ENCODE data around the gene HOXA5. TPM values are rescaled to one million over a fixed set of nuclear protein-coding genes. Genes with fewer than 3 reads are reported as not detected.

HOXA5 gene
- total RNA-seq, 3 donors from 2014 or later: 16.1 to 26.6 (median 23.8) TPM

DNA sequence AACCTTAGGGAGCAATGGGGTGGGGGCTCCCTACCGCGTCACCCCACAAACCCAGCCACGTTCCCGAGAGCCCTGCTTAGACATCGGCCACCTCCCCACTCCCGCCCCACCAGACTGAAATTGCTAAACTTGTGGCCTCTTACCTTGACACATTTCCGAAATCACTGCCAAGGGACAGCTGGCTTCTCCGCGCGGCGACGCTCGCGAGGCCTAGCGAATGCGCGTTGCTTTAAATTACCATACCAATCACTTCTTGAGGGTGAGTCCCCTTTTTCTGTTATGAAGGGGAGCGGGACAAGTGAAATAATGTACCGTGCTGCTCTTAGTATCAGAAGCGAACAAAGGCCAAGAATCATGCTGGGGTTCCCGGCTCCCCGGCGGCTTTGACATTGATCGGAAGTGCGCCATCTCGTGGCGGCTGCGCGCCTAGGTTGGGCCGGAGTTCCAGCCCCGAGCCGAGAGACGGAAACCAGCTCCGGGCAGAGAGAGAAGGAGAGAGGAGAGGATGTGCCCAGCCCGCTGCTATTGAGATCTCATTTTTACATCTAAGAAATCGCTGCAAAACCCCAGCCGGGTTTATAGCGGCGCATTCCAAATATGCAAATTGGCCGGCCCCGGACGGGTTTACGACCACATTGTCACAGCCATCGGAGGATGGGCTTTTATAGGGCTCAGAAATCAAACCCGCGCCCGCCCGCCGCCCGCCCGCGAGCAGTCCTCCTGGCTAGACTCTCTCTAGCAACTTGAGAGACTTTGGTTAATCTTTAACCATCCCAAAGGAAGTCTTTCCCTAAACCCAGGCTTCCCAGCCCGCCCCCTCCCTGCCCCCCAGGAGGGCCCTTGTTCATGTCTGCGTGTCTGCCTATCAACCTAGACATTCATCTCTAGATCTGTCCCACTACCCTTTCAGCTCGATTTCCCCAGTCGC is 36.3 kb upstream of the HOXA5 start:
- TF ChIP-seq, protein P1, sequence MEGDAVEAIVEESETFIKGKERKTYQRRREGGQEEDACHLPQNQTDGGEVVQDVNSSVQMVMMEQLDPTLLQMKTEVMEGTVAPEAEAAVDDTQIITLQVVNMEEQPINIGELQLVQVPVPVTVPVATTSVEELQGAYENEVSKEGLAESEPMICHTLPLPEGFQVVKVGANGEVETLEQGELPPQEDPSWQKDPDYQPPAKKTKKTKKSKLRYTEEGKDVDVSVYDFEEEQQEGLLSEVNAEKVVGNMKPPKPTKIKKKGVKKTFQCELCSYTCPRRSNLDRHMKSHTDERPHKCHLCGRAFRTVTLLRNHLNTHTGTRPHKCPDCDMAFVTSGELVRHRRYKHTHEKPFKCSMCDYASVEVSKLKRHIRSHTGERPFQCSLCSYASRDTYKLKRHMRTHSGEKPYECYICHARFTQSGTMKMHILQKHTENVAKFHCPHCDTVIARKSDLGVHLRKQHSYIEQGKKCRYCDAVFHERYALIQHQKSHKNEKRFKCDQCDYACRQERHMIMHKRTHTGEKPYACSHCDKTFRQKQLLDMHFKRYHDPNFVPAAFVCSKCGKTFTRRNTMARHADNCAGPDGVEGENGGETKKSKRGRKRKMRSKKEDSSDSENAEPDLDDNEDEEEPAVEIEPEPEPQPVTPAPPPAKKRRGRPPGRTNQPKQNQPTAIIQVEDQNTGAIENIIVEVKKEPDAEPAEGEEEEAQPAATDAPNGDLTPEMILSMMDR (IDR thresholded peaks at IDR 0.05): peak; percentile 74
- no peaks in the 10 kb centered on the region for H3K36me3 ChIP-seq (ENCODE audit: low read depth)
- peaks cover 23% of the 10 kb centered on the region for H3K4me1 ChIP-seq (ENCODE audit: low read depth)
- peak; percentile 87 to 92 (median 91) for DNase-seq
- H3K9me3 ChIP-seq: no peaks in the 10 kb centered on the region
- ATAC-seq: peak; percentile 65
- H3K4me3 ChIP-seq: peak overlapping the region; percentile 17
- intact Hi-C loops (cut with DNase I, micrococcal nuclease): no loop called here

DNA sequence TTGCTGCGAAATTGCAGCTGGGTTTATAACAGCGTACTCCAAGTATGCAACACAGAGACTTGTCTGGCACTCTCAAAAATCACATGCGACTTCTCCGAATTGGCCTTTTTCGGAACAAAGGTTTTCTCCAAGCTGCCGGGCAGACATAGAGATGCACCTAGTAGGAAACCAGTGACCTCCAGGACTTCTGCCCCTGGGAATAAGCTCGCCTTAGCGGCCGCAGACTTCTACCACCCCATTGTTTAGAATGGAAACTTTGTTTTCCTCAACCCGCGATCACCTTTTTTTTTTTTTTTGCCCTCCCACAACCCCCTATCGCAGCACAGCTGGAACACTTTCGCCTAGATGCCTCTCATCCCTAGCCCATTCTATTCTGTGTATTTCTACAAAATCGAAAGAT is 35.5 kb upstream of the HOXA5 start:
- H3K4me1 ChIP-seq (ENCODE audit: low read depth): peaks cover 23% of the 10 kb centered on the region
- TF ChIP-seq, protein P1 (IDR thresholded peaks at IDR 0.05): no peak
- no peaks in the 10 kb centered on the region for H3K9me3 ChIP-seq
- DNase-seq: peak in 1 of 3 donors; percentile 41
- peak overlapping the region; percentile 17 for H3K4me3 ChIP-seq
- ATAC-seq: no peak
- H3K36me3 ChIP-seq (ENCODE audit: low read depth): no peaks in the 10 kb centered on the region
- intact Hi-C loops (cut with DNase I, micrococcal nuclease): no loop called here

DNA sequence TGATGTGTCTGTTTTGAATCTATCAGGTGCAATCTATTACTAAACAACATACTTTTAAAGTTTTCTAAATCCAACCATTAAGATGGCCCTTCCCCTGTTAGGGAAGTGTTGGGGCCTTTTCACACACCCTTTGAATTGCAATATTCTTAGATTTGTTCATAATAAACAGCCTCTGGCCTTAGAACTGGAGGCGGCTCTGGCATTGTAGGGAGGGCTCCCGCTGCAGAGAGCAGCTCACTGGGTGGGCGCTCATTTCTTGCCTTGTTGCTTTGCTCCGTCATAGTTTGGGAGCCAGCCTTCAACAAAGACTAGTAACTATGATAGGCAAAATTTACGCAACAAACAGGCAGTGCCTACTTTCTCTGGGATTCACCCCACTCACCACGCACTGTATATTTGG is 34.9 kb upstream of the HOXA5 start:
- peaks cover 23% of the 10 kb centered on the region for H3K4me1 ChIP-seq (ENCODE audit: low read depth)
- DNase-seq: peak in 2 of 3 donors; percentile 27 to 40

DNA sequence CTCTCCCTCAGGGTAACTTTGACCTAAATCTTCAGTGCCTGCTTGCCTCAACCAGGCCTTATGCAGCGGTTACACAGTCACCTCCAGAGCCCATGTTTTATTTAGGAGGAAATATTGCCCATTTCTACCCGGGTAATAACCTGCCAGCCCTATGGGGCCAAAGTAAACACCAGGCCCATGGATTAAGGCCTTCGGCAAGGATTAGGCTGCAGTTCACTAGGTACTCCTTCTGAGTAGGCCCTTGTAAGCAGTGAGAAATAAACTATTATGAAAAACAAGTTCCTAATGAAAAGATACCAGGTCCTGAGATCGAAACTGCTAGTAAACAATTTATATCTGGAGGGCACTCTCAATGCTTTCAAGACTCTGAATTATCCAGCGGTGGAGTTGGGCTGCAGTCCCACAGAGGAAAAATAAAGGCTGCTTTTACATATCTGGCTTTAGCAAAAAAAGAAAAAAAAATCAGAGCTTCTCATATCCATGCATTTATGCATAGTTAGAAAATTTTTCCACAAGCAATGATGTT is 34.4 kb upstream of the HOXA5 start:
- Histone ChIP-seq H3K4me1 (ENCODE audit: low read depth) (peaks cover 19% of the 10 kb centered on the region), H3K4me3 (no peak overlapping the region), H3K9me3 (no peaks in the 10 kb centered on the region), H3K36me3 (ENCODE audit: low read depth) (no peaks in the 10 kb centered on the region)
- ATAC-seq (no peak), DNase-seq (peak in 2 of 3 donors; percentile 12 to 27)
- intact Hi-C loops (cut with DNase I, micrococcal nuclease): no loop called here
- TF ChIP-seq, protein P1 (IDR thresholded peaks at IDR 0.05): no peak

More for the DNA sequence above, 34.9 kb upstream of the HOXA5 start:
- peak overlapping the region; percentile 17 for H3K4me3 ChIP-seq
- no peaks in the 10 kb centered on the region for H3K36me3 ChIP-seq (ENCODE audit: low read depth)
- intact Hi-C loops (cut with DNase I, micrococcal nuclease): no loop called here
- TF ChIP-seq, protein P1 (IDR thresholded peaks at IDR 0.05): no peak
- ATAC-seq: no peak
- no peaks in the 10 kb centered on the region for H3K9me3 ChIP-seq

DNA sequence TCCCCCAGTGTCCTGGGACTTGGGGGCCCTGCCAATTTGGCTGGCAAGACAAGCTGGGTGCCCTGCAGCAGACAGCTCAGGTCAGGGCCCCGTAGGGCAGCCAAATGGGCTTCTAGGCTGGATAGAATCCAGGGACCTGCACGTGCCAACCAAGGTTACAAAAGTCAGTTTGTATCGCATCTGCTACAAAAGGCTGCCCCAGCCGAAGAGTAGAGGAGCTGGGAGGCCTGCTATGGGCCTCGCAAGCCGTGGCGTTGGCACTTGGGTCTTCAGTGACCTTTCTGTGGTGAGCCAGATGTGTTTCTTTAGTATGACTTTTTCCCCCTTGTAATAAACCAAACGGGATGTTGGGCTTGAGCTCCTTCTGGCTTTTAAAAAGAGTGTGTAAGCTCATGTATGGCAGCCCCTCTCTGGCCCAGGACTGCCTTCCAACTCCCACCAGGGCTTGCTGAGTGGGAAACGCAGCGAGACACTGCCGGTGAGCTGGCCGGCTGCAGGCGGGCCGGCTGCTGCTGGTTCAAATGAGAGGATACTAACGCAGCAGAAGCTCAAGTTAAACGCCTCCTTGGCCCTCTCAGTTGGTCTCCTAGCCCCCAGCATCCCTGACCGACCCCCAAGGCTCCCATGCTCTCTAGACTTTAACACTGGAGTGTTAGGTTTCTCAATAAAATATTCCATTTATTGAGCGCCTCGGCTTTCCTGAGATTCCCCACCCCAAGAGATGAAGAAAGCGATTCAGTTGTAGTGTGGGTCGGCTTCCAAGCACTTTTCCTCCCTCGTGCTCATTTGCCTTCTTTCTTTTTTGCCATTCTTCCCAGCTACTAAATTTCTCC is 33.7 kb upstream of the HOXA5 start:
- Histone ChIP-seq H3K36me3 (ENCODE audit: low read depth) (no peaks in the 10 kb centered on the region), H3K9me3 (no peaks in the 10 kb centered on the region), H3K4me3 (no peak overlapping the region), H3K4me1 (ENCODE audit: low read depth) (peaks cover 18% of the 10 kb centered on the region)
- peak in 2 of 3 donors; percentile 45 to 62 for DNase-seq
- intact Hi-C loops (cut with DNase I, micrococcal nuclease): no loop called here
- TF ChIP-seq, protein P1 (IDR thresholded peaks at IDR 0.05): no peak
- no peak for ATAC-seq
